ENCODE measurements around the gene LRBA. TPM values are rescaled to one million over a fixed set of nuclear protein-coding genes. Genes with fewer than 3 reads are reported as not detected.

Gene LRBA
- total and polyA plus RNA-seq, 2 of the 4 experiments (the other 2 are of a cell fraction): 10.2 to 51.6 TPM

DNA sequence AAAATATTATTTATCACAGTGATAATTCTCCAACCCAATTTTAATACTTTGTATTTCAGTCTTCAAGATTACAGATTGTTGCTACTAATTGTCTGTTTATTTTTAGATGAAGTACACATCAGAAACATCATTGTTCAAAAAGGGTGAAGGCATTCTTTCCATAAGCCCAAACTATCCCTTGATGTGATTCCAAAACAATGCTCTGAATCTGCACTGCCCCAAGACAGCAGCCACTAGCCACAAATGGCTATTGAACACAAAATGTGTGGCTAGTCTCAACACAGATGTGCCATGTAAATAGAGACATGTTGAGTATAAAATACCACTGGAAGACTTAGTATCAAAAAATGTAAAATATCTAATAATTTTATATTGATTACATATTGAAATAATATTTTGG lies 583.9 kb downstream of the LRBA start:
- Histone ChIP-seq H3K4ac (ENCODE audit: low read depth, low read length) (no peak overlapping the region), H2AK5ac (ENCODE audit: low read depth, low read length) (no peak overlapping the region), H3K56ac (ENCODE audit: extremely low read depth, insufficient read depth, low read length) (no peak overlapping the region), H2AK9ac (replicated peaks; ENCODE audit: low read depth, low read length, poor library complexity) (no peak overlapping the region), H4K20me1 (ENCODE audit: insufficient read depth, low read length) (no peaks in the 10 kb centered on the region), H4K5ac (ENCODE audit: low read depth, low read length) (no peak overlapping the region), H2BK120ac (ENCODE audit: low read depth, low read length) (no peak overlapping the region), H3K4me3 (ENCODE audit: insufficient read depth, low read depth, low read length) (no peak overlapping the region), H2BK20ac (ENCODE audit: low read depth, low read length) (no peak overlapping the region), H3K23ac (ENCODE audit: low read depth, low read length) (no peak overlapping the region), H3K27me3 (ENCODE audit: control insufficient read depth, insufficient read depth, low read length) (no peaks in the 10 kb centered on the region), H3K9me1 (ENCODE audit: insufficient read depth, low read length) (no peaks in the 10 kb centered on the region), H3K9ac (ENCODE audit: low read depth, low read length) (no peak overlapping the region), H3K18ac (ENCODE audit: low read depth, low read length) (no peak overlapping the region), H4K8ac (ENCODE audit: low read depth in 2 of 2, low read length in 2 of 2) (no peak overlapping the region), H3K36me3 (ENCODE audit: control insufficient read depth, insufficient read depth, low read length) (no peaks in the 10 kb centered on the region), H3K27ac (ENCODE audit: insufficient read depth, low read length) (no peak overlapping the region), H2BK15ac (ENCODE audit: low read depth, low read length) (no peak overlapping the region), H3K14ac (replicated peaks; ENCODE audit: low read depth, low read length) (no peak overlapping the region), H2BK5ac (ENCODE audit: low read depth, low read length, poor library complexity, severe bottlenecking) (no peak overlapping the region), H2AFZ (replicated peaks; ENCODE audit: low read length, poor library complexity) (no peak overlapping the region), H3K9me3 (ENCODE audit: control insufficient read depth, insufficient read depth, low read length) (no peaks in the 10 kb centered on the region), H4K91ac (ENCODE audit: insufficient read depth, low read depth, low read length) (no peak overlapping the region), H3K4me2 (ENCODE audit: low read depth, low read length) (no peak overlapping the region), H3K79me1 (ENCODE audit: low read depth in 1 of 2, low read length in 2 of 2) (no peaks in the 10 kb centered on the region), H3K4me1 (ENCODE audit: control insufficient read depth, insufficient read depth, low read length) (no peaks in the 10 kb centered on the region)
- DNase-seq (no peak), ATAC-seq (ENCODE audit: low read depth) (no peak)
- dilution Hi-C loops (cut with HindIII; ENCODE audit: low sequenced_read_pairs, unreplicated experiment): no loop called here
- CTCF ChIA-PET: no interaction called here
- intact Hi-C loops (cut with micrococcal nuclease): no loop called here
- BruUV-seq (replicated peaks): no TSS peak
- POLR2A ChIA-PET (ENCODE audit: unreplicated experiment): no interaction called here
- no peak for TF ChIP-seq CEBPB (IDR thresholded peaks at IDR 0.05; ENCODE audit: low read depth, low read length)
- TF ChIP-seq, protein P1, sequence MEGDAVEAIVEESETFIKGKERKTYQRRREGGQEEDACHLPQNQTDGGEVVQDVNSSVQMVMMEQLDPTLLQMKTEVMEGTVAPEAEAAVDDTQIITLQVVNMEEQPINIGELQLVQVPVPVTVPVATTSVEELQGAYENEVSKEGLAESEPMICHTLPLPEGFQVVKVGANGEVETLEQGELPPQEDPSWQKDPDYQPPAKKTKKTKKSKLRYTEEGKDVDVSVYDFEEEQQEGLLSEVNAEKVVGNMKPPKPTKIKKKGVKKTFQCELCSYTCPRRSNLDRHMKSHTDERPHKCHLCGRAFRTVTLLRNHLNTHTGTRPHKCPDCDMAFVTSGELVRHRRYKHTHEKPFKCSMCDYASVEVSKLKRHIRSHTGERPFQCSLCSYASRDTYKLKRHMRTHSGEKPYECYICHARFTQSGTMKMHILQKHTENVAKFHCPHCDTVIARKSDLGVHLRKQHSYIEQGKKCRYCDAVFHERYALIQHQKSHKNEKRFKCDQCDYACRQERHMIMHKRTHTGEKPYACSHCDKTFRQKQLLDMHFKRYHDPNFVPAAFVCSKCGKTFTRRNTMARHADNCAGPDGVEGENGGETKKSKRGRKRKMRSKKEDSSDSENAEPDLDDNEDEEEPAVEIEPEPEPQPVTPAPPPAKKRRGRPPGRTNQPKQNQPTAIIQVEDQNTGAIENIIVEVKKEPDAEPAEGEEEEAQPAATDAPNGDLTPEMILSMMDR (conservative IDR thresholded peaks at IDR 0.05; ENCODE audit: low read depth, low read length): no peak
- TF ChIP-seq RFX5 (IDR thresholded peaks at IDR 0.05; ENCODE audit: low read depth, low read length): no peak
- no peak for TF ChIP-seq SMC3 (IDR thresholded peaks at IDR 0.05; ENCODE audit: low read depth, low read length)
- no peak for TF ChIP-seq FOS (IDR thresholded peaks at IDR 0.05; ENCODE audit: low read depth, low read length)
- TF ChIP-seq MAFK (IDR thresholded peaks at IDR 0.05; ENCODE audit: low read depth, low read length): no peak
- no peak for TF ChIP-seq RCOR1 (IDR thresholded peaks at IDR 0.05; ENCODE audit: insufficient replicate concordance, low read length)
- TF ChIP-seq BHLHE40 (IDR thresholded peaks at IDR 0.05; ENCODE audit: low read depth, low read length): no peak
- TF ChIP-seq CHD1 (IDR thresholded peaks at IDR 0.05; ENCODE audit: low read depth, low read length): no peak
- TF ChIP-seq, protein P2, sequence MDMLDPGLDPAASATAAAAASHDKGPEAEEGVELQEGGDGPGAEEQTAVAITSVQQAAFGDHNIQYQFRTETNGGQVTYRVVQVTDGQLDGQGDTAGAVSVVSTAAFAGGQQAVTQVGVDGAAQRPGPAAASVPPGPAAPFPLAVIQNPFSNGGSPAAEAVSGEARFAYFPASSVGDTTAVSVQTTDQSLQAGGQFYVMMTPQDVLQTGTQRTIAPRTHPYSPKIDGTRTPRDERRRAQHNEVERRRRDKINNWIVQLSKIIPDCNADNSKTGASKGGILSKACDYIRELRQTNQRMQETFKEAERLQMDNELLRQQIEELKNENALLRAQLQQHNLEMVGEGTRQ (IDR thresholded peaks at IDR 0.05; ENCODE audit: low read depth, low read length): no peak
- no peak for TF ChIP-seq MXI1 (IDR thresholded peaks at IDR 0.05; ENCODE audit: borderline replicate concordance, low read depth, low read length)
- in situ Hi-C loops (cut with MboI; ENCODE audit: low sequenced_read_pairs): no loop called here
